HG03432 (cell line): ENCODE measurements around the gene CTSE.
"Not testable (repeated sequence)": the region's sequence is repeated elsewhere in the genome, so short reads cannot be mapped to it uniquely, and the experiment has no call there.

Source experiments
- ATAC-seq: cut with Tn5 transposase; IDR thresholded peaks from one replicate; pipeline ENCODE4 v1.9.1; 2021; ENCODE audit warnings: mild to moderate bottlenecking, moderate library complexity; ENCODE audit not compliant: unreplicated experiment

CTSE gene

GRCh38 chr1:206023695-206024094 lies at the start of gene CTSE:
Gene CTSE (minus strand): TSS chr1:206023895. CDS start chr1:206023791, 104 bp downstream.
- ATAC-seq: no peak

GRCh38 chr1:206070627-206071304 lies 47.1 kb upstream of the CTSE start:
- ATAC-seq: no peak

- no peak for ATAC-seq
Measured at GRCh38 chr1:206068314-206068713, 44.6 kb upstream of the CTSE start.

DNA sequence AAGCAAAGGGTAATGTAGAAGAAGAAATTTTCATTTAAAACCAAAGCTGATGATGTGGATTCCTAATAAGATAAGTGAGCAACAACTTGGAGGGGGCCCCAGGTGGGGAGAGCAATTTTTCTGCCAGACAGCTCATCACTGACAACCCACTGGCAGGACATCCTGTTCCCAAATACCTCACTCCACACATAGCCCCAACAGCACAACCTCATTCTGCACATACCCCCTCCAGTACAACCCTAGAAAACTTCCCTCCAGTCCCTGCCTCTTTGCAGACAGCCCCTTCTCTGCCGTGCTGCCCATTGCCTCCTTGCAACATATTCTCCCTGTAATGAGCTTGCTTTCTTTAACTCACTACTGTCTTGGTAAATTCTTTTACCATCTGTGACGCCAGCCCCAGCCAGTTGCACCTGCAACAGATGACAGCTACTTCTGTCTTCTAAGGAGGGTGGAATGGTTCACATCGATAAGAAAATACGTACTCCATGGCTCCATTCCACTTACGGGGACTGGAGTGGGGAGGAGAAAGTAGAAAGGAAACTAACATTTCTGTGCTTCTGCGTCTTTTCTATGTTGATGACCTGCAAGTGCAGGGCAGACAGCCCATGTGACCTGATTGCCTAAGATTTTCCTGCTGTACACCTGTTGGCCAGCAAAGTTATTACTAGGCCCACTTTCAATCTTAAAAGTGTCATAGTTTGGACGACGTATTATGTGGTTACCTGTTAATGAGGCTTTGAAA lies 44.0 kb upstream of the CTSE start:
- ATAC-seq: no peak

- peak; percentile 91 for ATAC-seq
Measured at GRCh38 chr1:206066479-206067171, 42.9 kb upstream of the CTSE start.

DNA sequence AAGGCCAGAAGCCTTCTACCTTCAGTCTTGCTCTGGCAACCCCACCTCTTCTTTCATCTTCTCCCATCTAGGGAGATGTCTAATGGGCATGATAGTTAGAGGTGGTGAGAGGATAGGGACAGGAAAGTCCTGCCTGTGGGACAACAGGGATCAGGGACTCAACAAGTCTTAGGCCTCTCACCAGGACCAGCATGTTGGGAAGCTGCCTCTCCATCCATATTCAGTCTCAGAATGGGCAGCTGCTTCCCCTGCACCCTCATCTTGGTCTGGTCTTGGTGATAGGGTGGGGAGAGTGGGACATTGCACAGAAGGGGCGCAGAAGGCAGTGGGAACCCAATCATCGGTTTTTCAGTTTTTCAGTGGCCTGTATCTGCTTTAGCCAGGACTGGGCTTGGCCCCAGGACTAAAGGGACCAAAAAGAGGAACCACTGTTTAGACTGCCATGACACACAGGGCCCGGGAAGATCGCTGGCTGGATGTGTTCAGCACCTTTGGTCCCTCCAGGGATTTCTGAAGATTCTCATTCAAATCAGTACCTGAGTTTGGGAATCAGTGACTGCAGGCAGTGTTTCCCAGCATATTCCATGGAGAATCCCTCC lies 42.0 kb upstream of the CTSE start:
- no peak for ATAC-seq

GRCh38 chr1:206064501-206064900 lies 40.8 kb upstream of the CTSE start:
- ATAC-seq: not testable (repeated sequence)

DNA sequence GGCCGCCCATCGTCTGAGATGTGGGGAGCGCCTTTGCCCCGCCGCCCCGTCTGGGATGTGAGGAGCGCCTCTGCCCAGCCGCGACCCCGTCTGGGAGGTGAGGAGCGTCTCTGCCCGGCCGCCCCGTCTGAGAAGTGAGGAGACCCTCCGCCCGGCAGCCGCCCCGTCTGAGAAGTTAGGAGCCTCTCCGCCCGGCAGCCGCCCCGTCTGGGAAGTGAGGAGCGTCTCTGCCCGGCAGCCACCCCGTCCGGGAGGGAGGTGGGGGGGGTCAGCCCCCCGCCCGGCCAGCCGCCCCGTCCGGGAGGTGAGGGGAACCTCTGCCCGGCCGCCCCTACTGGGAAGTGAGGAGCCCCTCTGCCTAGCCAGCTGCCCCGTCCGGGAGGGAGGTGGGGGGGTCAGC lies 40.3 kb upstream of the CTSE start:
- not testable (repeated sequence) for ATAC-seq

- no peak for ATAC-seq
Measured at GRCh38 chr1:206062464-206062863, 38.8 kb upstream of the CTSE start.

GRCh38 chr1:206060844-206061243 lies 37.1 kb upstream of the CTSE start:
- ATAC-seq: no peak

DNA sequence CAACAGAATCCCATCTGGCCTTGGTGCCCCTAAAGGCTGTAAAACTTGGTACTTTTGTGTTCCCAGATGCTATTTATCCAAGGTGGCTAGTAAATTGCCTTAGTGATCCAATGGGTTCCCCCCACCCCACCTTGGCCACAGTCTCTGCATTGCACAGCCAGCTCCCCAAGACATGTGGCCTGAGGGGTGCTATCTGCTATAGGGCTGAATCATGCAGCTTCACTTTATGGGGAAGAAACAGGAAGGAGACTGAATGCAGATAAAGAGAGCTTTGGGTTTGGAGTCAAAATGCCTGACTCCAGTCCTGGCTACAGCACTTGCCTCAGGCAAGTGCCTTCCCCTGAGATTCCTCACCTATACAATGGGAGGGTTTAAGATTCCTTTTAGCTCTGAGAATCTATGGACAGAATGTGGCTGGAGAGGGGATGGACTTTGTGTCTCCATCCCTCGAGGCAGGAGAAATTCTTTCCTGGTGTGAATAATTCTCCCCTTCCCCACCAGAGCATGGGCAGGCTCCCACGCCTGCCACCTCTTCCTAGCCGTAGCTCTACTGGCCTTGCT lies 35.7 kb upstream of the CTSE start:
- ATAC-seq: no peak

- ATAC-seq: no peak
Measured at GRCh38 chr1:206058927-206059292, 35.2 kb upstream of the CTSE start.

DNA sequence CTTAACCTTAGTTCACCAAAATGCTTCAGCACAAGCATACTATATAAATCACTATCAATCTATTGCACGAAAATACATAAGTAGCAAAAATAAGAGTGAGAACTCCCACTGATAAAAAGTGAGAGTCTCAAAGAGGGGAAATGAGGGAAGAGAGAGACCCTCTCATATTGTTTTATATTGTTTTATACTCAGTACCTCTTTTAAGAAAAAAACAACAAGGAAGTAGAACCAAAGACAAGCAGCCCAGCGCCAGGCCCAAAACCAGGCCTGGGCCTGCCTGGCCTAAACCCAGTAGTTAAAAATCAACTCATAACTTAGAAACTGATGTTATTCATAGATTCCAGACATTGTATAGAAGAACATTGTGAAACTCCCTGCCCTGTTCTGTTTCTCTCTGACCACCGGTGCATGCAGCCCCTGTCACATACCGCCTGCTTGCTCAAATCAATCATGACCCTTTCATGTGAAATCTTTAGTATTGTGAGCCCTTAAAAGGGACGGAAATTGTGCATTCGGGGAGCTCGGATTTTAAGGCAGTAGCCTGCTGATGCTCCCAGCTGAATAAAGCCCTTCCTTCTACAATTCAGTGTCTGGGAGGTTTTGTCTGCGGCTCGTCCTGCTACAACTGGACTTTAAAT lies 34.7 kb upstream of the CTSE start:
- not testable (repeated sequence) for ATAC-seq

GRCh38 chr1:206055639-206056323 lies 32.1 kb upstream of the CTSE start:
- not testable (repeated sequence) for ATAC-seq

GRCh38 chr1:206055069-206055625 lies 31.5 kb upstream of the CTSE start:
- ATAC-seq: not testable (repeated sequence)

DNA sequence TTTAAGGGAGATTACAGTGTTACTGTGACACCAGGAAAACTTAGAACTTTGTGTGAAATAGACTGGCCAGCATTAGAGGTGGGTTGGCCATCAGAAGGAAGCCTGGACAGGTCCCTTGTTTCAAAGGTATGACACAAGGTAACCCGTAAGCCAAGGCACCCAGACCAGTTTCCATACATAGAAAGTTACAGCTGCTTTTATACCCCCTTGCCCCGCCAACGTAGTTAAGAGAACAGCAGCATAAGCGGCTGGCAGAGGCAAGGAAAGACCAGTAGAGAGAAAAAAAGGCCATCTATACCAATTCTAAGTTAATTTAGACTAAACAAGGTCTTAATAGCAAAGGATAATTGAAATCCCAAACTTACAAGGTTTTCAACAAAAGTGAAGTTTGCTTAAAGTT lies 29.9 kb upstream of the CTSE start:
- not testable (repeated sequence) for ATAC-seq

DNA sequence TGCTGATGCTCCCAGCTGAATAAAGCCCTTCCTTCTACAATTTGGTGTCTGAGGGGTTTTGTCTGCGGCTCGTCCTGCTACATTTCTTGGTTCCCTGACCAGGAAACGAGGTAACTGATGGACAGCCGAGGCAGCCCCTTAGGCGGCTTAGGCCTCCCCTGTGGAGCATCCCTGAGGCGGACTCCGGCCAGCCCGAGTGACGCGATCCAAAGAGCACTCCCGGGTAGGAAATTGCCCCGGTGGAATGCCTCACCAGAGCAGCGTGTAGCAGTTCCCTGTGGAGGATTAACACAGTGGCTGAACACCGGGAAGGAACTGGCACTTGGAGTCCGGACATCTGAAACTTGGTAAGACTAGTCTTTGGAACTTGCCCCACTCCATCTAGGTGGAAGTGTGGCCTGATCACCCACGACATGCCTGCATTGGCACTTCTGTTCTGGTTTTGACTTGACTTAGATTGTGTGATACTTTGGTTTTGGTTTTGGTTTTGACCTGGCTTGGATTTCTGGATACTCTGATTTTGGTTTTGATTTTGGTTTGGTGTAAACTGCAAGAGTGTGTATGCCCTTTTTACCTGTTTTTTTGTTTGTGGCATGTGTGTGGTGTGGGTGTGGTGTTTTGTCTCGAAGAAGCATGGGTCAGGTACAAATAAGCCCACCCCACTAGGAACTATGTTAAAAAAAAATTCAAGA lies 29.4 kb upstream of the CTSE start, which contains the start of gene RHEX:
Gene RHEX, plus strand, starts transcription at position 255 of the 692 bp plus-strand sequence. CDS start 44,656 bp downstream, outside the sequence.
- ATAC-seq: not testable (repeated sequence)

DNA sequence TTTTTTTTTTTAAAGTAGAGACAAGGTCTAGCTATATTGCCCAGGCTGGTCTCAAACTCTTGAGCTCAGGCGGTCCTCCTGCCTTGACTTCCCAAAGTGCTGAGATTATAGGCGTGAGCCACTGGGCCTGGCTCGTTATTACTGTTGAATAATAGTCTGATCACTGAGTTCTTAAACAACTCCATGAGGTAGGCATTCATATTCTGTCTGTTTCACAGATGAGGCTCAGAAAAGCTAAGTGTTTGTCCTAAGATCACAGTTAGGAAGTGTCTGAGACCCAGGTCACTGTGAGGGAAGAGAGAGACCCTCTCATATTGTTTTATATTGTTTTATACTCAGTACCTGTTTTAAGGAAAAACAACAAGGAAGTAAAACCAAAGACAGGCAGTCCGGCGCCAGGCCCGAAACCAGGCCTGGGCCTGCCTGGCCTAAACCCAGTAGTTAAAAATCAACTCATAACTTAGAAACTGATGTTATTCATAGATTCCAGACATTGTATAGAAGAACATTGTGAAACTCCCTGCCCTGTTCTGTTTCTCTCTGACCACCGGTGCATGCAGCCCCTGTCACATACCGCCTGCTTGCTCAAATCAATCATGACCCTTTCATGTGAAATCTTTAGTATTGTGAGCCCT lies 28.7 kb upstream of the CTSE start:
- not testable (repeated sequence) for ATAC-seq
